HepG2 (cell line): Measurements from ENCODE around the gene CLUH. TPM values are rescaled to one million over a fixed set of nuclear protein-coding genes. Genes with fewer than 3 reads are reported as not detected.
A peak's percentile ranks its signal among the peaks of the same experiment; 100 is the strongest.

Experiments used
- ATF1 ChIP-seq: IDR thresholded peaks from 2 replicates; pipeline ENCODE4 v1.6.1; 2016; ENCODE audit warnings: mild to moderate bottlenecking, control low read depth
- CSRNP2 ChIP-seq: sonication (generic); formaldehyde crosslinking; conservative IDR thresholded peaks from 2 replicates; pipeline ENCODE4 v1.8.0; 2022; ENCODE audit warnings: low read depth, missing genetic modification reagents
- EZH2 ChIP-seq: conservative IDR thresholded peaks from 2 replicates; pipeline ENCODE4 v1.6.1; 2012; ENCODE audit warnings: mild to moderate bottlenecking, low read depth, low read length, moderate library complexity
- NFYB ChIP-seq: sonication (generic); formaldehyde crosslinking; IDR thresholded peaks from 2 replicates; pipeline ENCODE4 v1.4.0; 2020; ENCODE audit warnings: missing genetic modification reagents
- PREB ChIP-seq: sonication (generic); formaldehyde crosslinking; IDR thresholded peaks from 2 replicates; pipeline ENCODE4 v1.4.0; 2020; ENCODE audit warnings: missing genetic modification reagents
- RBAK ChIP-seq: sonication (generic); formaldehyde crosslinking; IDR thresholded peaks from 2 replicates; pipeline ENCODE4 v1.5.1; 2020; ENCODE audit warnings: mild to moderate bottlenecking, missing genetic modification reagents
- SNAI1 ChIP-seq: sonication (generic); formaldehyde crosslinking; IDR thresholded peaks from 2 replicates; pipeline ENCODE4 v1.5.0; 2020; ENCODE audit warnings: mild to moderate bottlenecking, missing genetic modification reagents, borderline replicate concordance
- SSRP1 ChIP-seq: IDR thresholded peaks from 2 replicates; pipeline ENCODE4 v1.6.1; 2016; ENCODE audit warnings: control low read depth
- TBL1XR1 ChIP-seq: fragments of 150-350 bp; IDR thresholded peaks from 2 replicates; pipeline ENCODE4 v1.6.1; 2014; ENCODE audit warnings: borderline replicate concordance, low read length; ENCODE audit not compliant: partially characterized antibody
- TBP ChIP-seq: sonication (generic); formaldehyde crosslinking; IDR thresholded peaks from 2 replicates; pipeline ENCODE4 v1.5.0; 2020; ENCODE audit warnings: missing genetic modification reagents
- TCF7 ChIP-seq: sonication (generic); IDR thresholded peaks from 2 replicates; pipeline ENCODE4 v1.6.1; 2016; ENCODE audit warnings: antibody characterized with exemption, low read depth
- TEF ChIP-seq: sonication (generic); formaldehyde crosslinking; IDR thresholded peaks from 2 replicates; pipeline ENCODE4 v1.5.0; 2020; ENCODE audit warnings: missing genetic modification reagents
- THRA ChIP-seq: sonication (generic); formaldehyde crosslinking; IDR thresholded peaks from 2 replicates; pipeline ENCODE4 v1.4.0; 2020; ENCODE audit warnings: missing genetic modification reagents, borderline replicate concordance
- XRCC5 ChIP-seq: fragments of 200-400 bp; formaldehyde crosslinking; optimal IDR thresholded peaks from 2 replicates; pipeline ENCODE3; 2017; ENCODE audit warnings: mild to moderate bottlenecking, low read length
- ZBTB20 ChIP-seq: sonication (generic); formaldehyde crosslinking; IDR thresholded peaks from 2 replicates; pipeline ENCODE4 v1.8.1; 2023; ENCODE audit warnings: missing genetic modification reagents, low read depth, mild to moderate bottlenecking, borderline replicate concordance
- ZFP91 ChIP-seq: sonication (generic); formaldehyde crosslinking; IDR thresholded peaks from 2 replicates; pipeline ENCODE4 v1.9.0; 2022; ENCODE audit warnings: missing genetic modification reagents, mild to moderate bottlenecking, borderline replicate concordance
- ZNF337 ChIP-seq: sonication (generic); formaldehyde crosslinking; IDR thresholded peaks from 2 replicates; pipeline ENCODE4 v1.5.1; 2020; ENCODE audit warnings: missing genetic modification reagents, low read depth, mild to moderate bottlenecking, borderline replicate concordance
- ZNF354B ChIP-seq: sonication (generic); formaldehyde crosslinking; IDR thresholded peaks from 2 replicates; pipeline ENCODE4 v1.8.0; 2022; ENCODE audit warnings: mild to moderate bottlenecking, missing genetic modification reagents
- ZNF501 ChIP-seq: sonication (generic); formaldehyde crosslinking; IDR thresholded peaks from 2 replicates; pipeline ENCODE4 v1.5.1; 2020; ENCODE audit warnings: mild to moderate bottlenecking, moderate library complexity, missing genetic modification reagents
- ZNF549 ChIP-seq: sonication (generic); formaldehyde crosslinking; IDR thresholded peaks from 2 replicates; pipeline ENCODE4 v1.5.0; 2020; ENCODE audit warnings: missing genetic modification reagents
- ZNF552 ChIP-seq: sonication (generic); formaldehyde crosslinking; IDR thresholded peaks from 2 replicates; pipeline ENCODE4 v1.9.0; 2022; ENCODE audit warnings: missing genetic modification reagents, mild to moderate bottlenecking, borderline replicate concordance
- ZNF784 ChIP-seq: sonication (generic); formaldehyde crosslinking; IDR thresholded peaks from 2 replicates; pipeline ENCODE4 v1.5.1; 2020; ENCODE audit warnings: missing genetic modification reagents, mild to moderate bottlenecking, borderline replicate concordance
- ZNF790 ChIP-seq: sonication (generic); formaldehyde crosslinking; IDR thresholded peaks from 2 replicates; pipeline ENCODE4 v1.8.0; 2022; ENCODE audit warnings: missing genetic modification reagents, mild to moderate bottlenecking, borderline replicate concordance
- ZNF850 ChIP-seq: sonication (generic); formaldehyde crosslinking; conservative IDR thresholded peaks from 2 replicates; pipeline ENCODE4 v1.9.0; 2021; ENCODE audit warnings: mild to moderate bottlenecking, missing genetic modification reagents
- polyA plus RNA-seq, 8 experiments: library from polyadenylated mRNA; depleted of rRNA in 3 of 8; stranded (reverse) in 7 of 8; unstranded in 1 of 8; fragments of >200 nt; fragmentation: Illumina TruSeq in 4 of 8; extraction: Trizol in 4 of 8; gene quantifications; 2 replicates each; pipeline versions ENCODE4 v1.2.1 to v1.2.3, GENCODE V29; 2011 to 2016; ENCODE audit warnings: low read depth in 4 of 8, missing spikeins in 1 of 8, mixed read lengths in 1 of 8; ENCODE audit not compliant: insufficient read depth in 1 of 8
- total RNA-seq, 5 experiments: library from RNA; depleted of rRNA; stranded (reverse); fragments of >200 nt; fragmentation: Illumina TruSeq; extraction: Trizol; gene quantifications; 2 replicates each; pipeline ENCODE4 v1.2.3, GENCODE V29; 2016; ENCODE audit warnings: low read depth in 1 of 5

Gene CLUH
- total and polyA plus RNA-seq, 2 of the 13 experiments (the other 11 are each of a cell fraction or from before 2014, with no cell fraction given) = 30.9 to 60.5 TPM

- TF ChIP-seq CSRNP2 (peak; percentile 94), ZNF549 (CRISPR knock-in tag) (peak; percentile 72; the same call in 1 of the 2 replicates), EZH2 (no peak), TCF7 (no peak), PREB (CRISPR knock-in tag) (peak; percentile 89; the same call in 1 of the 2 replicates), TEF (peak; percentile 98), ZNF501 (CRISPR knock-in tag) (peak; percentile 89), SSRP1 (CRISPR knock-in tag) (no peak), NFYB (CRISPR knock-in tag) (no peak; the same call in 1 of the 2 replicates), ZNF337 (peak; percentile 89; the same call in 1 of the 2 replicates), SNAI1 (CRISPR knock-in tag) (peak; percentile 95; the same call in 1 of the 2 replicates), XRCC5 (peak; percentile 88), ZBTB20 (peak; percentile 62; the same call in 1 of the 2 replicates), ZNF784 (CRISPR knock-in tag) (peak; percentile 97; the same call in 1 of the 2 replicates), TBL1XR1 (no peak), THRA (CRISPR knock-in tag) (peak; percentile 93), ZNF850 (CRISPR knock-in tag) (peak; percentile 87), TBP (CRISPR knock-in tag) (no peak), ATF1 (no peak), ZNF790 (peak; percentile 99), RBAK (CRISPR knock-in tag) (no peak), ZNF552 (CRISPR knock-in tag) (peak; percentile 68; the same call in 1 of the 2 replicates), ZNF354B (CRISPR knock-in tag) (no peak), ZFP91 (peak; percentile 62; the same call in 1 of the 2 replicates)
Observed at GRCh38 chr17:2749784-2750181, 38.2 kb upstream of the CLUH start (continued).
